HEK293 (cell line): Measurements from ENCODE around the gene INTS13.

ENCODE experiments used
- CTCF ChIA-PET: fragments of 350-600 bp; formaldehyde crosslinking; extraction: SDS; loops from one replicate; lab custom pipeline; 2021; ENCODE audit warnings: antibody characterized with exemption; lab: Yijun Ruan, JAX
- POLR2A ChIA-PET: fragments of 300-600 bp; formaldehyde crosslinking; extraction: SDS; loops from one replicate; lab custom pipeline; 2020; ENCODE audit warnings: antibody characterized with exemption, inconsistent platforms; lab: Yijun Ruan, JAX
- H3K27ac ChIP-seq: fragments of 200-500 bp; sonication (Bioruptor generic); 2 replicates; pipeline ENCODE4 v1.5.1; 2014; ENCODE audit warnings: low read depth, low read length, control low read depth, inconsistent platforms; ENCODE audit errors: extremely low read depth
- H3K36me3 ChIP-seq, 2 experiments: fragments of 200-500 bp in 1 of 2; sonication (Bioruptor generic) in 1 of 2; 1 replicate in 1 of 2; 2 replicates in 1 of 2; pipeline ENCODE4 v1.5.1; 2014 to 2017; ENCODE audit warnings: inconsistent platforms in 2 of 2, low read length in 2 of 2; ENCODE audit not compliant: control insufficient read depth in 2 of 2, insufficient read depth in 1 of 2
- H3K4me1 ChIP-seq: fragments of 200-500 bp; sonication (Bioruptor generic); 2 replicates; pipeline ENCODE4 v1.5.1; 2014; ENCODE audit warnings: mild to moderate bottlenecking, low read length, inconsistent platforms; ENCODE audit not compliant: control insufficient read depth, insufficient read depth
- H3K4me3 ChIP-seq: 2 replicates; pipeline ENCODE4 v1.5.1; 2011; ENCODE audit warnings: low read depth, mild to moderate bottlenecking, control low read depth, low read length, moderate library complexity
- H3K9me3 ChIP-seq: fragments of 200-500 bp; sonication (Bioruptor generic); 2 replicates; pipeline ENCODE4 v1.5.1; 2014; ENCODE audit warnings: low read depth, low read length, inconsistent platforms; ENCODE audit not compliant: control insufficient read depth, insufficient read depth
- EGR2 ChIP-seq: fragments of 450-650 bp; formaldehyde crosslinking; IDR thresholded peaks from 2 replicates; pipeline ENCODE4 v1.5.1; 2016; ENCODE audit warnings: low read depth, missing biosample characterization, missing genetic modification characterization
- GLI4 ChIP-seq: fragments of 450-650 bp; formaldehyde crosslinking; IDR thresholded peaks from 2 replicates; pipeline ENCODE4 v1.5.1; 2016; ENCODE audit warnings: missing biosample characterization, missing genetic modification characterization
- KLF17 ChIP-seq: fragments of 450-650 bp; formaldehyde crosslinking; IDR thresholded peaks from 2 replicates; pipeline ENCODE4 v1.5.1; 2016; ENCODE audit warnings: missing biosample characterization, missing genetic modification characterization
- KLF9 ChIP-seq: fragments of 450-650 bp; formaldehyde crosslinking; IDR thresholded peaks from 2 replicates; pipeline ENCODE4 v1.5.1; 2016; ENCODE audit warnings: missing biosample characterization, missing genetic modification characterization, low read depth
- OVOL3 ChIP-seq: fragments of 450-650 bp; formaldehyde crosslinking; IDR thresholded peaks from 2 replicates; pipeline ENCODE4 v1.5.1; 2016; ENCODE audit warnings: missing biosample characterization, missing genetic modification characterization
- PATZ1 ChIP-seq: fragments of 450-650 bp; formaldehyde crosslinking; IDR thresholded peaks from 2 replicates; pipeline ENCODE4 v1.5.1; 2016; ENCODE audit warnings: missing biosample characterization, missing genetic modification characterization
- SP3 ChIP-seq: fragments of 450-650 bp; formaldehyde crosslinking; IDR thresholded peaks from 2 replicates; pipeline ENCODE4 v1.5.1; 2016; ENCODE audit warnings: missing biosample characterization, missing genetic modification characterization
- SP7 ChIP-seq: fragments of 450-650 bp; formaldehyde crosslinking; IDR thresholded peaks from 2 replicates; pipeline ENCODE4 v1.5.1; 2016; ENCODE audit warnings: missing biosample characterization, missing genetic modification characterization
- TRIM28 ChIP-seq: IDR thresholded peaks from 2 replicates; pipeline ENCODE4 v1.6.1; 2011; ENCODE audit warnings: low read length, control low read depth, borderline replicate concordance
- WT1 ChIP-seq: fragments of 450-650 bp; formaldehyde crosslinking; IDR thresholded peaks from 2 replicates; pipeline ENCODE4 v1.5.1; 2016; ENCODE audit warnings: missing biosample characterization, missing genetic modification characterization
- YY2 ChIP-seq: fragments of 450-650 bp; formaldehyde crosslinking; IDR thresholded peaks from 2 replicates; pipeline ENCODE4 v1.5.1; 2016; ENCODE audit warnings: missing biosample characterization, missing genetic modification characterization
- ZBTB6 ChIP-seq: fragments of 450-650 bp; formaldehyde crosslinking; IDR thresholded peaks from 2 replicates; pipeline ENCODE4 v1.5.1; 2017; ENCODE audit warnings: missing biosample characterization, missing genetic modification characterization
- ZBTB8A ChIP-seq: fragments of 450-650 bp; formaldehyde crosslinking; IDR thresholded peaks from 2 replicates; pipeline ENCODE4 v1.5.1; 2016; ENCODE audit warnings: missing biosample characterization, missing genetic modification characterization
- ZNF112 ChIP-seq: fragments of 450-650 bp; formaldehyde crosslinking; IDR thresholded peaks from 2 replicates; pipeline ENCODE4 v1.5.0; 2017; ENCODE audit warnings: missing biosample characterization, missing genetic modification characterization
- ZNF146 ChIP-seq: fragments of 450-650 bp; formaldehyde crosslinking; IDR thresholded peaks from 2 replicates; pipeline ENCODE4 v1.5.1; 2016; ENCODE audit warnings: missing biosample characterization, missing genetic modification characterization
- ZNF148 ChIP-seq: fragments of 450-650 bp; formaldehyde crosslinking; IDR thresholded peaks from 2 replicates; pipeline ENCODE4 v1.5.0; 2017; ENCODE audit warnings: missing biosample characterization, missing genetic modification characterization, borderline replicate concordance
- ZNF184 ChIP-seq: fragments of 450-650 bp; IDR thresholded peaks from 2 replicates; pipeline ENCODE4 v1.5.1; 2018; ENCODE audit warnings: missing biosample characterization, mild to moderate bottlenecking, missing genetic modification characterization
- ZNF2 ChIP-seq: fragments of 450-650 bp; formaldehyde crosslinking; IDR thresholded peaks from 2 replicates; pipeline ENCODE4 v1.5.1; 2016; ENCODE audit warnings: missing biosample characterization, missing genetic modification characterization
- ZNF335 ChIP-seq: fragments of 450-650 bp; formaldehyde crosslinking; conservative IDR thresholded peaks from 2 replicates; pipeline ENCODE4 v1.5.1; 2016; ENCODE audit warnings: missing biosample characterization, missing genetic modification characterization
- ZNF362 ChIP-seq: fragments of 450-650 bp; formaldehyde crosslinking; IDR thresholded peaks from 2 replicates; pipeline ENCODE4 v1.5.1; 2016; ENCODE audit warnings: missing biosample characterization, missing genetic modification characterization
- ZNF366 ChIP-seq: fragments of 450-650 bp; formaldehyde crosslinking; conservative IDR thresholded peaks from 2 replicates; pipeline ENCODE4 v1.5.1; 2016; ENCODE audit warnings: missing biosample characterization, missing genetic modification characterization
- ZNF391 ChIP-seq: fragments of 450-650 bp; formaldehyde crosslinking; IDR thresholded peaks from 2 replicates; pipeline ENCODE4 v1.5.1; 2016; ENCODE audit warnings: low read depth, missing biosample characterization, missing genetic modification characterization, borderline replicate concordance
- ZNF398 ChIP-seq: fragments of 450-650 bp; formaldehyde crosslinking; IDR thresholded peaks from 2 replicates; pipeline ENCODE4 v1.5.1; 2017; ENCODE audit warnings: missing biosample characterization, missing genetic modification characterization
- ZNF558 ChIP-seq: fragments of 450-650 bp; formaldehyde crosslinking; IDR thresholded peaks from 2 replicates; pipeline ENCODE4 v1.5.1; 2016; ENCODE audit warnings: missing biosample characterization, missing genetic modification characterization
- ZNF600 ChIP-seq: fragments of 450-650 bp; formaldehyde crosslinking; IDR thresholded peaks from 2 replicates; pipeline ENCODE4 v1.5.1; 2016; ENCODE audit warnings: missing biosample characterization, missing genetic modification characterization
- ZNF747 ChIP-seq: fragments of 450-650 bp; formaldehyde crosslinking; IDR thresholded peaks from 2 replicates; pipeline ENCODE4 v1.5.1; 2016; ENCODE audit warnings: missing biosample characterization, missing genetic modification characterization
- ZSCAN23 ChIP-seq: fragments of 450-650 bp; formaldehyde crosslinking; IDR thresholded peaks from 2 replicates; pipeline ENCODE4 v1.5.1; 2016; ENCODE audit warnings: missing biosample characterization, missing genetic modification characterization
- ZXDB ChIP-seq: fragments of 450-650 bp; formaldehyde crosslinking; IDR thresholded peaks from 2 replicates; pipeline ENCODE4 v1.5.1; 2016; ENCODE audit warnings: missing biosample characterization, missing genetic modification characterization

The INTS13 gene

GRCh38 chr12:26937863-26938700 lies at the start of gene INTS13, which contains the start of gene FGFR1OP2:
Gene INTS13, minus strand, starts transcription at chr12:26937981. Its CDS starts 1,178 bp downstream, at chr12:26936803.
Gene FGFR1OP2, plus strand, starts transcription at chr12:26938470. Its CDS starts 15,689 bp downstream, at chr12:26954159.
- H3K4me1 ChIP-seq = peaks cover 27% of the 10 kb centered on the region
- H3K27ac ChIP-seq = peak within 1 kb of the TSS; percentile 91
- ChIA-PET CTCF (no interaction called here), POLR2A (interaction anchor here (0.5 to 1.0 kb wide), 2 partner anchors 105 to 760 kb away, joined by 3 to 4 read pairs; partner anchors contain the start of gene ITPR2)
- peaks cover 3% of the 10 kb centered on the region in 2 experiments; a peak in 2 of 3 replicates for H3K36me3 ChIP-seq
- peak within 1 kb of the TSS; percentile 87 for H3K4me3 ChIP-seq
- H3K9me3 ChIP-seq = no peaks in the 10 kb centered on the region
- TF ChIP-seq ZBTB6 (tag by site-specific recombination) (no peak), YY2 (tag by site-specific recombination) (peak; percentile 65), PATZ1 (peak; percentile 86), ZBTB8A (tag by site-specific recombination) (peak; percentile 42; the same call in 1 of the 2 replicates), EGR2 (peak; percentile 77), GLI4 (tag by site-specific recombination) (no peak), KLF9 (peak; percentile 72), ZNF362 (peak; percentile 96), SP7 (tag by site-specific recombination) (peak; percentile 66), ZNF184 (tag by site-specific recombination) (no peak), ZNF558 (tag by site-specific recombination) (no peak), ZXDB (peak; percentile 84), ZNF335 (peak; percentile 79), ZNF391 (tag by site-specific recombination) (peak; percentile 79; the same call in 1 of the 2 replicates), OVOL3 (tag by site-specific recombination) (0 out of 2 replicates have a peak, but pooled peaks have one; percentile 11), ZNF366 (peak; percentile 91), ZSCAN23 (peak; percentile 44; the same call in 1 of the 2 replicates), ZNF600 (peak; percentile 96), ZNF146 (tag by site-specific recombination) (no peak), WT1 (tag by site-specific recombination) (peak; percentile 66; the same call in 1 of the 2 replicates), ZNF148 (tag by site-specific recombination) (no peak), ZNF2 (tag by site-specific recombination) (peak; percentile 62; the same call in 1 of the 2 replicates), KLF17 (peak; percentile 52; the same call in 1 of the 2 replicates), ZNF398 (tag by site-specific recombination) (peak; percentile 21; the same call in 1 of the 2 replicates), TRIM28 (peak; percentile 36; the same call in 1 of the 2 replicates), ZNF112 (tag by site-specific recombination) (no peak), SP3 (tag by site-specific recombination) (peak; percentile 89), ZNF747 (tag by site-specific recombination) (no peak)
